K562 (cell line): ENCODE data around the gene PCDH9.

Experiments used
- BRD9 ChIP-seq: fragments of 450-650 bp; IDR thresholded peaks from 2 replicates; pipeline ENCODE4 v1.6.1; 2018; ENCODE audit warnings: low read depth; ENCODE audit not compliant: partially characterized antibody
- CTCF ChIP-seq, 3 experiments: IDR thresholded peaks in 2 of 3; conservative IDR thresholded peaks in 1 of 3; 2 replicates each; pipeline ENCODE4 v1.5.1; 2011 to 2012; ENCODE audit warnings: low read length in 3 of 3, mild to moderate bottlenecking in 3 of 3, control low read depth in 2 of 3, improper control_type of control experiment in 1 of 3, inconsistent platforms in 1 of 3, low read depth in 1 of 3, mixed read lengths in 1 of 3, moderate library complexity in 1 of 3; ENCODE audit not compliant: insufficient read depth in 2 of 3
- ETS1 ChIP-seq: conservative IDR thresholded peaks from 2 replicates; pipeline ENCODE4 v1.6.1; 2011; ENCODE audit warnings: low read depth, mild to moderate bottlenecking, low read length; ENCODE audit not compliant: control insufficient read depth
- HDAC8 ChIP-seq: fragments of 450-650 bp; IDR thresholded peaks from 2 replicates; pipeline ENCODE4 v1.6.1; 2016; ENCODE audit warnings: mild to moderate bottlenecking, missing genetic modification characterization, moderate library complexity, missing compliant biosample characterization
- TEAD4 ChIP-seq, 2 experiments: sonication (generic) in 1 of 2; formaldehyde crosslinking in 1 of 2; IDR thresholded peaks; 2 replicates each; pipeline versions ENCODE4 v1.6.1 to v1.8.0; 2012 to 2022; ENCODE audit warnings: borderline replicate concordance in 1 of 2, inconsistent platforms in 1 of 2, low read length in 1 of 2, mild to moderate bottlenecking in 1 of 2, missing genetic modification reagents in 1 of 2
- ZBTB34 ChIP-seq: fragments of 250-450 bp; sonication (Bioruptor Pico); IDR thresholded peaks from 2 replicates; pipeline ENCODE4 v1.8.0; 2021; ENCODE audit warnings: mild to moderate bottlenecking, moderate library complexity
- ZHX1 ChIP-seq: fragments of 150-350 bp; conservative IDR thresholded peaks from 2 replicates; pipeline ENCODE4 v1.6.1; 2014; ENCODE audit warnings: low read length

- no peak for TF ChIP-seq CTCF (IDR thresholded peaks at IDR 0.05 in 2 of 3, conservative IDR thresholded peaks at IDR 0.05 in 1 of 3; ENCODE audit: insufficient read depth in 2 of 3, low read depth in 1 of 3, low read length in 3 of 3)
- TF ChIP-seq ZHX1, result no peak
- no peak for TF ChIP-seq ZBTB34
- no peak for TF ChIP-seq BRD9
- TF ChIP-seq ETS1, result no peak
- no peak for TF ChIP-seq TEAD4 (IDR thresholded peaks at IDR 0.05; ENCODE audit: low read length)
- TF ChIP-seq TEAD4 (CRISPR knock-in tag; IDR thresholded peaks at IDR 0.05; ENCODE audit: borderline replicate concordance), result no peak
- TF ChIP-seq HDAC8, result no peak
Observed at GRCh38 chr13:66560991-66561390, 669.1 kb downstream of the PCDH9 start.
